IMR-90 (cell line): Measurements from ENCODE around the gene GAS7. TPM values are rescaled to one million over a fixed set of nuclear protein-coding genes. Genes with fewer than 3 reads are reported as not detected.

ENCODE experiments used
- ATAC-seq: fragments of 200-7000 bp; cut with Tn5 transposase; 2 replicates; pipeline ENCODE4 v1.9.1; 2020; ENCODE audit warnings: low read depth, mild to moderate bottlenecking, moderate library complexity
- BruUV-seq: library from RNA; stranded (reverse); fragments of 400-500 nt; replicated peaks from 2 replicates; lab custom pipeline; 2021; lab: Mats Ljungman, UMichigan
- CTCF ChIA-PET: fragments of 300-600 bp; formaldehyde crosslinking; extraction: SDS; loops from one replicate; lab custom pipeline; 2021; ENCODE audit warnings: antibody characterized with exemption; lab: Yijun Ruan, JAX
- POLR2A ChIA-PET: fragments of 300-600 bp; sonication (Branson Sonifier 250); formaldehyde crosslinking; loops from one replicate; lab custom pipeline; 2022; ENCODE audit warnings: antibody characterized with exemption; ENCODE audit not compliant: unreplicated experiment; lab: Charles Lee
- DNase-seq: peaks from one replicate; pipeline ENCODE4 v3.0.0; 2013
- H2AFZ ChIP-seq: replicated peaks from 2 replicates; pipeline ENCODE3; 2013; ENCODE audit warnings: low read length, mild to moderate bottlenecking; ENCODE audit not compliant: poor library complexity
- H2AK5ac ChIP-seq: 2 replicates; pipeline ENCODE4 v1.6.1; 2013; ENCODE audit warnings: low read depth, low read length, inconsistent platforms
- H2AK9ac ChIP-seq: replicated peaks from 2 replicates; pipeline ENCODE3; 2013; ENCODE audit warnings: mild to moderate bottlenecking, low read depth, low read length, moderate library complexity; ENCODE audit not compliant: poor library complexity
- H2BK120ac ChIP-seq: 2 replicates; pipeline ENCODE4 v1.6.1; 2013; ENCODE audit warnings: low read depth, low read length, inconsistent platforms
- H2BK15ac ChIP-seq: 3 replicates; pipeline ENCODE4 v1.6.1; 2013; ENCODE audit warnings: low read depth, low read length, inconsistent platforms
- H2BK20ac ChIP-seq: 2 replicates; pipeline ENCODE4 v1.6.1; 2013; ENCODE audit warnings: low read depth, mild to moderate bottlenecking, inconsistent platforms, low read length, moderate library complexity
- H2BK5ac ChIP-seq: 2 replicates; pipeline ENCODE4 v1.6.1; 2013; ENCODE audit warnings: mild to moderate bottlenecking, low read depth, low read length, inconsistent platforms; ENCODE audit not compliant: poor library complexity, severe bottlenecking
- H3K14ac ChIP-seq: replicated peaks from 2 replicates; pipeline ENCODE4 v1.6.1; 2013; ENCODE audit warnings: low read depth, low read length, inconsistent platforms
- H3K18ac ChIP-seq: 2 replicates; pipeline ENCODE4 v1.6.1; 2013; ENCODE audit warnings: low read depth, low read length, control low read depth
- H3K23ac ChIP-seq: 2 replicates; pipeline ENCODE4 v1.6.1; 2013; ENCODE audit warnings: low read depth, low read length, inconsistent platforms
- H3K27ac ChIP-seq: 2 replicates; pipeline ENCODE4 v1.5.1; 2013; ENCODE audit warnings: mild to moderate bottlenecking, control low read depth, low read length; ENCODE audit not compliant: insufficient read depth
- H3K27me3 ChIP-seq: 2 replicates; pipeline ENCODE4 v1.6.1; 2013; ENCODE audit warnings: low read length; ENCODE audit not compliant: control insufficient read depth, insufficient read depth
- H3K36me3 ChIP-seq: 2 replicates; pipeline ENCODE4 v1.6.1; 2013; ENCODE audit warnings: low read length, mixed read lengths; ENCODE audit not compliant: control insufficient read depth, insufficient read depth
- H3K4ac ChIP-seq: 2 replicates; pipeline ENCODE4 v1.6.1; 2013; ENCODE audit warnings: low read depth, low read length, inconsistent platforms
- H3K4me1 ChIP-seq: 2 replicates; pipeline ENCODE4 v1.6.1; 2013; ENCODE audit warnings: low read length, mixed read lengths; ENCODE audit not compliant: control insufficient read depth, insufficient read depth
- H3K4me2 ChIP-seq: 2 replicates; pipeline ENCODE4 v1.6.1; 2013; ENCODE audit warnings: low read depth, mild to moderate bottlenecking, control low read depth, low read length, moderate library complexity
- H3K4me3 ChIP-seq: 2 replicates; pipeline ENCODE4 v1.5.1; 2013; ENCODE audit warnings: low read depth, mild to moderate bottlenecking, control low read depth, low read length, moderate library complexity; ENCODE audit not compliant: insufficient read depth
- H3K56ac ChIP-seq: 2 replicates; pipeline ENCODE4 v1.6.1; 2013; ENCODE audit warnings: low read length, inconsistent platforms; ENCODE audit not compliant: insufficient read depth; ENCODE audit errors: extremely low read depth
- H3K79me1 ChIP-seq, 2 experiments: 2 replicates each; pipeline ENCODE4 v1.6.1; 2013; ENCODE audit warnings: low read length in 2 of 2, inconsistent platforms in 1 of 2, low read depth in 1 of 2
- H3K9ac ChIP-seq: 2 replicates; pipeline ENCODE4 v1.6.1; 2013; ENCODE audit warnings: low read depth, low read length, control low read depth
- H3K9me1 ChIP-seq: 2 replicates; pipeline ENCODE4 v1.6.1; 2013; ENCODE audit warnings: low read length, inconsistent platforms; ENCODE audit not compliant: insufficient read depth
- H3K9me3 ChIP-seq: 2 replicates; pipeline ENCODE4 v1.6.1; 2013; ENCODE audit warnings: low read length; ENCODE audit not compliant: control insufficient read depth, insufficient read depth
- H4K20me1 ChIP-seq: 2 replicates; pipeline ENCODE4 v1.6.1; 2013; ENCODE audit warnings: low read length, inconsistent platforms; ENCODE audit not compliant: insufficient read depth
- H4K5ac ChIP-seq: 2 replicates; pipeline ENCODE4 v1.6.1; 2013; ENCODE audit warnings: mild to moderate bottlenecking, low read depth, low read length, control low read depth
- H4K8ac ChIP-seq, 2 experiments: 2 replicates each; pipeline ENCODE4 v1.6.1; 2013; ENCODE audit warnings: low read depth in 2 of 2, low read length in 2 of 2, control low read depth in 1 of 2, inconsistent platforms in 1 of 2
- H4K91ac ChIP-seq: 2 replicates; pipeline ENCODE4 v1.6.1; 2013; ENCODE audit warnings: low read depth, low read length, inconsistent platforms; ENCODE audit not compliant: insufficient read depth
- BHLHE40 ChIP-seq: fragments of 150-350 bp; IDR thresholded peaks from 2 replicates; pipeline ENCODE4 v1.6.1; 2016; ENCODE audit warnings: mild to moderate bottlenecking, low read depth, low read length
- CEBPB ChIP-seq: IDR thresholded peaks from 2 replicates; pipeline ENCODE4 v1.6.1; 2012; ENCODE audit warnings: low read depth, low read length, improper control_type of control experiment
- CHD1 ChIP-seq: IDR thresholded peaks from 2 replicates; pipeline ENCODE4 v1.6.1; 2012; ENCODE audit warnings: low read depth, low read length, improper control_type of control experiment
- FOS ChIP-seq: fragments of 150-350 bp; IDR thresholded peaks from 2 replicates; pipeline ENCODE4 v1.6.1; 2016; ENCODE audit warnings: low read depth, low read length
- MAFK ChIP-seq: IDR thresholded peaks from 2 replicates; pipeline ENCODE4 v1.6.1; 2012; ENCODE audit warnings: low read depth, low read length, improper control_type of control experiment
- MAZ ChIP-seq: IDR thresholded peaks from 2 replicates; pipeline ENCODE4 v1.6.1; 2012; ENCODE audit warnings: low read depth, mild to moderate bottlenecking, low read length, improper control_type of control experiment, moderate library complexity, borderline replicate concordance
- MXI1 ChIP-seq: IDR thresholded peaks from 2 replicates; pipeline ENCODE4 v1.6.1; 2012; ENCODE audit warnings: low read depth, mild to moderate bottlenecking, low read length, moderate library complexity, borderline replicate concordance
- NFE2L2 ChIP-seq: fragments of 150-350 bp; IDR thresholded peaks from 2 replicates; pipeline ENCODE4 v1.6.1; 2016; ENCODE audit warnings: low read depth, mild to moderate bottlenecking, low read length
- POLR2A ChIP-seq: IDR thresholded peaks from 2 replicates; pipeline ENCODE4 v1.6.1; 2012; ENCODE audit warnings: mild to moderate bottlenecking, low read depth, low read length
- RAD21 ChIP-seq: IDR thresholded peaks from 2 replicates; pipeline ENCODE4 v1.6.1; 2012; ENCODE audit warnings: low read length, improper control_type of control experiment
- RCOR1 ChIP-seq: IDR thresholded peaks from 2 replicates; pipeline ENCODE4 v1.6.1; 2012; ENCODE audit warnings: mild to moderate bottlenecking, low read length, improper control_type of control experiment; ENCODE audit not compliant: insufficient replicate concordance
- RFX5 ChIP-seq: IDR thresholded peaks from 2 replicates; pipeline ENCODE4 v1.8.0; 2012; ENCODE audit warnings: low read depth, mild to moderate bottlenecking, low read length, moderate library complexity
- SMC3 ChIP-seq: fragments of 150-350 bp; IDR thresholded peaks from 2 replicates; pipeline ENCODE4 v1.6.1; 2016; ENCODE audit warnings: low read depth, mild to moderate bottlenecking, antibody characterized with exemption, low read length, moderate library complexity
- WGBS, 2 experiments: methylation state at CpG; one replicate each; pipeline versions ENCODE4 v1.1.5 to v1.1.7; 2013; ENCODE audit warnings: missing lambda C conversion rate in 2 of 2; ENCODE audit not compliant: insufficient read length in 1 of 2; ENCODE audit errors: extremely low coverage in 2 of 2; 5-methylcytosine and 5-hydroxymethylcytosine counted together
- dilution Hi-C: fragments of 300-500 bp; cut with HindIII; formaldehyde crosslinking; loops from one replicate; pipeline ENCODE4 v1.14.3; 2018; ENCODE audit warnings: low sequenced_read_pairs; ENCODE audit not compliant: unreplicated experiment
- in situ Hi-C: fragments of 300-500 bp; cut with MboI; formaldehyde crosslinking; loops from 3 replicates; pipeline ENCODE4 v1.14.3; 2019; ENCODE audit warnings: low sequenced_read_pairs, inconsistent platforms, mixed read lengths
- intact Hi-C: fragments of 100-400 bp; cut with micrococcal nuclease; formaldehyde crosslinking; loops from 2 replicates; pipeline ENCODE4 v1.10.0; 2022
- polyA plus RNA-seq, 3 experiments: library from polyadenylated mRNA; depleted of rRNA; stranded (reverse); fragments of >200 nt; gene quantifications; 2 replicates each; pipeline ENCODE4 v1.2.3, GENCODE V29; 2012; ENCODE audit warnings: low replicate concordance in 1 of 3
- total RNA-seq: library from RNA; depleted of rRNA; stranded (reverse); fragments of >200 nt; gene quantifications from 2 replicates; pipeline ENCODE4 v1.2.3, GENCODE V29; 2012
- TF ChIP-seq, protein P1 (sequence below): conservative IDR thresholded peaks from 2 replicates; pipeline ENCODE4 v1.5.1; 2012; ENCODE audit warnings: mild to moderate bottlenecking, low read depth, low read length, improper control_type of control experiment
- TF ChIP-seq, protein P2 (sequence below): fragments of 150-350 bp; IDR thresholded peaks from 2 replicates; pipeline ENCODE4 v1.6.1; 2017; ENCODE audit warnings: mild to moderate bottlenecking, antibody characterized with exemption, low read length, low read depth
- TF ChIP-seq, protein P3 (sequence below): fragments of 150-350 bp; IDR thresholded peaks from 2 replicates; pipeline ENCODE4 v1.6.1; 2016; ENCODE audit warnings: low read depth, mild to moderate bottlenecking, low read length, moderate library complexity, borderline replicate concordance

GAS7 gene
- total and polyA plus RNA-seq, 2 of the 4 experiments (the other 2 are of a cell fraction) = 4.6 to 5.0 TPM

DNA sequence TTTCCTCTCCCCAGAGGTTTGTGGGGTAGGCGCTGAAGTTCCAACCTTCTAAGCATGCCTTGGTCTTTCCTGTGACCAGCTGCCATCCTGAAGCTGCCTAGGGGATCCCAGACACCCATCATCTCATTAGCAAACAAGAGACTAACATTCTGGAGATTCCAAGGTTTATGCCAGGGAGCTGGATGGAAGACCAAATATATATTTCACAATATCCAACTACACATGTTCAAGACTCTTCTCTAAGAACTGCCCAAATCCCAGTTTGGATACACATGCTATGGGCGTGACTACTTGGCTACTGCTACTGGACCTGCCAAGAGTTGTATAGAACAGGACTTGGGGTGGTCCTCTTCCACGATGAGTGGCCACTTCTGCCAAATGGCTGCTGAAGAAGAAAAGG lies 200.3 kb downstream of the GAS7 start:
- Histone ChIP-seq H3K23ac (no peak overlapping the region), H3K36me3 (no peaks in the 10 kb centered on the region), H3K18ac (no peak overlapping the region), H3K9me1 (no peaks in the 10 kb centered on the region), H4K20me1 (no peaks in the 10 kb centered on the region), H3K4ac (no peak overlapping the region), H3K4me3 (no peak overlapping the region), H3K14ac (no peak overlapping the region), H2AK5ac (no peak overlapping the region), H3K9ac (no peak overlapping the region), H2AK9ac (no peak overlapping the region), H3K4me2 (no peak overlapping the region), H4K5ac (no peak overlapping the region), H2AFZ (no peak overlapping the region), H3K27ac (no peak overlapping the region), H3K9me3 (no peaks in the 10 kb centered on the region), H4K91ac (no peak overlapping the region), H3K56ac (no peak overlapping the region), H2BK5ac (no peak overlapping the region), H3K4me1 (no peaks in the 10 kb centered on the region), H4K8ac (no peak overlapping the region), H3K27me3 (no peaks in the 10 kb centered on the region), H3K79me1 (no peaks in the 10 kb centered on the region), H2BK20ac (no peak overlapping the region), H2BK120ac (no peak overlapping the region), H2BK15ac (no peak overlapping the region)
- intact Hi-C loops (no loop called here), dilution Hi-C loops (no loop called here), in situ Hi-C loops (no loop called here)
- DNase-seq (no peak), ATAC-seq (no peak)
- CTCF ChIA-PET = interaction anchor here (0.8 kb wide), 1 partner anchor 11 kb away, joined by 4 read pairs; no protein-coding TSS in a partner anchor
- no peak for TF ChIP-seq RCOR1
- TF ChIP-seq MAZ = no peak
- no peak for TF ChIP-seq RAD21
- TF ChIP-seq MXI1 = no peak
- no peak for TF ChIP-seq CHD1
- no peak for TF ChIP-seq NFE2L2
- no peak for TF ChIP-seq RFX5
- TF ChIP-seq FOS = no peak
- TF ChIP-seq, protein P1, sequence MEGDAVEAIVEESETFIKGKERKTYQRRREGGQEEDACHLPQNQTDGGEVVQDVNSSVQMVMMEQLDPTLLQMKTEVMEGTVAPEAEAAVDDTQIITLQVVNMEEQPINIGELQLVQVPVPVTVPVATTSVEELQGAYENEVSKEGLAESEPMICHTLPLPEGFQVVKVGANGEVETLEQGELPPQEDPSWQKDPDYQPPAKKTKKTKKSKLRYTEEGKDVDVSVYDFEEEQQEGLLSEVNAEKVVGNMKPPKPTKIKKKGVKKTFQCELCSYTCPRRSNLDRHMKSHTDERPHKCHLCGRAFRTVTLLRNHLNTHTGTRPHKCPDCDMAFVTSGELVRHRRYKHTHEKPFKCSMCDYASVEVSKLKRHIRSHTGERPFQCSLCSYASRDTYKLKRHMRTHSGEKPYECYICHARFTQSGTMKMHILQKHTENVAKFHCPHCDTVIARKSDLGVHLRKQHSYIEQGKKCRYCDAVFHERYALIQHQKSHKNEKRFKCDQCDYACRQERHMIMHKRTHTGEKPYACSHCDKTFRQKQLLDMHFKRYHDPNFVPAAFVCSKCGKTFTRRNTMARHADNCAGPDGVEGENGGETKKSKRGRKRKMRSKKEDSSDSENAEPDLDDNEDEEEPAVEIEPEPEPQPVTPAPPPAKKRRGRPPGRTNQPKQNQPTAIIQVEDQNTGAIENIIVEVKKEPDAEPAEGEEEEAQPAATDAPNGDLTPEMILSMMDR = no peak
- TF ChIP-seq, protein P2, sequence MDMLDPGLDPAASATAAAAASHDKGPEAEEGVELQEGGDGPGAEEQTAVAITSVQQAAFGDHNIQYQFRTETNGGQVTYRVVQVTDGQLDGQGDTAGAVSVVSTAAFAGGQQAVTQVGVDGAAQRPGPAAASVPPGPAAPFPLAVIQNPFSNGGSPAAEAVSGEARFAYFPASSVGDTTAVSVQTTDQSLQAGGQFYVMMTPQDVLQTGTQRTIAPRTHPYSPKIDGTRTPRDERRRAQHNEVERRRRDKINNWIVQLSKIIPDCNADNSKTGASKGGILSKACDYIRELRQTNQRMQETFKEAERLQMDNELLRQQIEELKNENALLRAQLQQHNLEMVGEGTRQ = no peak
- no peak for TF ChIP-seq BHLHE40
- no peak for TF ChIP-seq CEBPB
- TF ChIP-seq, protein P3, sequence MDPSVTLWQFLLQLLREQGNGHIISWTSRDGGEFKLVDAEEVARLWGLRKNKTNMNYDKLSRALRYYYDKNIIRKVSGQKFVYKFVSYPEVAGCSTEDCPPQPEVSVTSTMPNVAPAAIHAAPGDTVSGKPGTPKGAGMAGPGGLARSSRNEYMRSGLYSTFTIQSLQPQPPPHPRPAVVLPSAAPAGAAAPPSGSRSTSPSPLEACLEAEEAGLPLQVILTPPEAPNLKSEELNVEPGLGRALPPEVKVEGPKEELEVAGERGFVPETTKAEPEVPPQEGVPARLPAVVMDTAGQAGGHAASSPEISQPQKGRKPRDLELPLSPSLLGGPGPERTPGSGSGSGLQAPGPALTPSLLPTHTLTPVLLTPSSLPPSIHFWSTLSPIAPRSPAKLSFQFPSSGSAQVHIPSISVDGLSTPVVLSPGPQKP = no peak
- TF ChIP-seq MAFK = no peak
- TF ChIP-seq SMC3 = no peak
- TF ChIP-seq POLR2A = no peak
- BruUV-seq = no TSS peak
- POLR2A ChIA-PET = no interaction called here
- WGBS, 2 experiments = 50% methylated on average over 1 of the region's 3 CpGs; no CpG with 5 or more reads in 1 of the 2 experiments
